Progenitor cell of endocrine pancreas (in vitro differentiated cells): Measurements from ENCODE around the gene PAFAH1B2. TPM values are rescaled to one million over a fixed set of nuclear protein-coding genes. Genes with fewer than 3 reads are reported as not detected.

Experiments used
- DNase-seq: peaks from one replicate; pipeline ENCODE4 v3.0.0; 2021; ENCODE audit warnings: low spot score; ENCODE audit not compliant: unreplicated experiment
- H3K27ac Mint-ChIP-seq: 2 replicates; pipeline ENCODE4 v1.8.0; 2021; ENCODE audit warnings: mild to moderate bottlenecking, moderate library complexity, mixed read lengths
- H3K27me3 Mint-ChIP-seq: 2 replicates; pipeline ENCODE4 v1.8.0; 2021; ENCODE audit warnings: mixed read lengths
- H3K36me3 Mint-ChIP-seq: 2 replicates; pipeline ENCODE4 v1.8.0; 2022; ENCODE audit warnings: mixed read lengths; ENCODE audit not compliant: insufficient read depth
- H3K4me1 Mint-ChIP-seq: 2 replicates; pipeline ENCODE4 v1.8.0; 2021; ENCODE audit warnings: low read depth, mixed read lengths
- H3K4me3 Mint-ChIP-seq: 2 replicates; pipeline ENCODE4 v1.8.0; 2021; ENCODE audit warnings: low read depth, mild to moderate bottlenecking, moderate library complexity, mixed read lengths
- H3K9me3 Mint-ChIP-seq: 2 replicates; pipeline ENCODE4 v1.8.0; 2021; ENCODE audit warnings: low read depth, mixed read lengths
- total RNA-seq: library from RNA; stranded (reverse); gene quantifications from 2 replicates; pipeline ENCODE4 v1.2.1, GENCODE V29; 2021
- TF ChIP-seq, protein P1 (sequence below): fragments of 200-600 bp; sonication (generic); IDR thresholded peaks from one replicate; pipeline ENCODE4 v1.5.0; 2021; ENCODE audit warnings: antibody characterized with exemption, mild to moderate bottlenecking; ENCODE audit not compliant: unreplicated experiment

PAFAH1B2 gene
- total RNA-seq, 1 donor from 2014 or later, result 121 TPM

GRCh38 chr11:117187799-117188481 is 43.9 kb downstream of the PAFAH1B2 start:
- no peaks in the 10 kb centered on the region for H3K27me3 Mint-ChIP-seq
- TF ChIP-seq, protein P1, sequence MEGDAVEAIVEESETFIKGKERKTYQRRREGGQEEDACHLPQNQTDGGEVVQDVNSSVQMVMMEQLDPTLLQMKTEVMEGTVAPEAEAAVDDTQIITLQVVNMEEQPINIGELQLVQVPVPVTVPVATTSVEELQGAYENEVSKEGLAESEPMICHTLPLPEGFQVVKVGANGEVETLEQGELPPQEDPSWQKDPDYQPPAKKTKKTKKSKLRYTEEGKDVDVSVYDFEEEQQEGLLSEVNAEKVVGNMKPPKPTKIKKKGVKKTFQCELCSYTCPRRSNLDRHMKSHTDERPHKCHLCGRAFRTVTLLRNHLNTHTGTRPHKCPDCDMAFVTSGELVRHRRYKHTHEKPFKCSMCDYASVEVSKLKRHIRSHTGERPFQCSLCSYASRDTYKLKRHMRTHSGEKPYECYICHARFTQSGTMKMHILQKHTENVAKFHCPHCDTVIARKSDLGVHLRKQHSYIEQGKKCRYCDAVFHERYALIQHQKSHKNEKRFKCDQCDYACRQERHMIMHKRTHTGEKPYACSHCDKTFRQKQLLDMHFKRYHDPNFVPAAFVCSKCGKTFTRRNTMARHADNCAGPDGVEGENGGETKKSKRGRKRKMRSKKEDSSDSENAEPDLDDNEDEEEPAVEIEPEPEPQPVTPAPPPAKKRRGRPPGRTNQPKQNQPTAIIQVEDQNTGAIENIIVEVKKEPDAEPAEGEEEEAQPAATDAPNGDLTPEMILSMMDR, result no peak
- peaks cover 17% of the 10 kb centered on the region for H3K4me1 Mint-ChIP-seq
- DNase-seq, result no peak
- H3K36me3 Mint-ChIP-seq, result peaks cover 10% of the 10 kb centered on the region
- no peak overlapping the region for H3K4me3 Mint-ChIP-seq
- no peaks in the 10 kb centered on the region for H3K9me3 Mint-ChIP-seq
- H3K27ac Mint-ChIP-seq, result no peak overlapping the region

GRCh38 chr11:117188620-117189081 is 44.6 kb downstream of the PAFAH1B2 start:
- Mint-ChIP-seq H3K9me3 (no peaks in the 10 kb centered on the region), H3K27me3 (no peaks in the 10 kb centered on the region), H3K36me3 (peaks cover 10% of the 10 kb centered on the region), H3K4me3 (no peak overlapping the region), H3K4me1 (peaks cover 14% of the 10 kb centered on the region), H3K27ac (no peak overlapping the region)
- no peak for DNase-seq
- TF ChIP-seq, protein P1, result no peak

- no peaks in the 10 kb centered on the region for H3K9me3 Mint-ChIP-seq
- peaks cover 7% of the 10 kb centered on the region for H3K4me1 Mint-ChIP-seq
- no peaks in the 10 kb centered on the region for H3K27me3 Mint-ChIP-seq
- H3K36me3 Mint-ChIP-seq, result peaks cover 10% of the 10 kb centered on the region
- H3K4me3 Mint-ChIP-seq, result no peak overlapping the region
- no peak overlapping the region for H3K27ac Mint-ChIP-seq
- TF ChIP-seq, protein P1, result no peak
- no peak for DNase-seq
Measured at GRCh38 chr11:117189191-117189940, 45.3 kb downstream of the PAFAH1B2 start.

- TF ChIP-seq, protein P1, result no peak
- Mint-ChIP-seq H3K4me1 (peaks cover 4% of the 10 kb centered on the region), H3K27me3 (no peaks in the 10 kb centered on the region), H3K9me3 (no peaks in the 10 kb centered on the region), H3K27ac (no peak overlapping the region), H3K36me3 (peaks cover 10% of the 10 kb centered on the region), H3K4me3 (no peak overlapping the region)
- no peak for DNase-seq
Measured at GRCh38 chr11:117189941-117190544, 46.0 kb downstream of the PAFAH1B2 start.

GRCh38 chr11:117191680-117192400 is 47.8 kb downstream of the PAFAH1B2 start:
- DNase-seq, result no peak
- no peaks in the 10 kb centered on the region for H3K9me3 Mint-ChIP-seq
- TF ChIP-seq, protein P1, result no peak
- no peak overlapping the region for H3K4me3 Mint-ChIP-seq
- peaks cover 10% of the 10 kb centered on the region for H3K36me3 Mint-ChIP-seq
- no peaks in the 10 kb centered on the region for H3K4me1 Mint-ChIP-seq
- H3K27me3 Mint-ChIP-seq, result no peaks in the 10 kb centered on the region
- no peak overlapping the region for H3K27ac Mint-ChIP-seq
